ENCODE measurements around the gene CRTAC1. TPM values are rescaled to one million over a fixed set of nuclear protein-coding genes. Genes with fewer than 3 reads are reported as not detected.

The CRTAC1 gene
- total RNA-seq, 4 donors from 2014 or later: 4.0 to 8.7 (median 5.0) TPM

- intact Hi-C loops (cut with DNase I): no loop called here
- WGBS: 86% methylated on average over 11 of the region's 13 CpGs
- DNase-seq (ENCODE audit: extremely low spot score): no peak
- no peaks in the 10 kb centered on the region for H3K9me3 ChIP-seq
- peaks cover 0 to 53% (median 0%) of the 10 kb centered on the region in 4 donors for H3K27me3 ChIP-seq
- H3K4me1 ChIP-seq: peaks cover 0 to 3% (median 0%) of the 10 kb centered on the region in 4 donors
- H3K27ac ChIP-seq (replicated peaks in 1 of 4): no peak overlapping the region
- no peak for TF ChIP-seq EP300 (IDR thresholded peaks at IDR 0.05)
- TF ChIP-seq POLR2A (IDR thresholded peaks at IDR 0.05; ENCODE audit: low read depth): no peak
- TF ChIP-seq, protein P1, sequence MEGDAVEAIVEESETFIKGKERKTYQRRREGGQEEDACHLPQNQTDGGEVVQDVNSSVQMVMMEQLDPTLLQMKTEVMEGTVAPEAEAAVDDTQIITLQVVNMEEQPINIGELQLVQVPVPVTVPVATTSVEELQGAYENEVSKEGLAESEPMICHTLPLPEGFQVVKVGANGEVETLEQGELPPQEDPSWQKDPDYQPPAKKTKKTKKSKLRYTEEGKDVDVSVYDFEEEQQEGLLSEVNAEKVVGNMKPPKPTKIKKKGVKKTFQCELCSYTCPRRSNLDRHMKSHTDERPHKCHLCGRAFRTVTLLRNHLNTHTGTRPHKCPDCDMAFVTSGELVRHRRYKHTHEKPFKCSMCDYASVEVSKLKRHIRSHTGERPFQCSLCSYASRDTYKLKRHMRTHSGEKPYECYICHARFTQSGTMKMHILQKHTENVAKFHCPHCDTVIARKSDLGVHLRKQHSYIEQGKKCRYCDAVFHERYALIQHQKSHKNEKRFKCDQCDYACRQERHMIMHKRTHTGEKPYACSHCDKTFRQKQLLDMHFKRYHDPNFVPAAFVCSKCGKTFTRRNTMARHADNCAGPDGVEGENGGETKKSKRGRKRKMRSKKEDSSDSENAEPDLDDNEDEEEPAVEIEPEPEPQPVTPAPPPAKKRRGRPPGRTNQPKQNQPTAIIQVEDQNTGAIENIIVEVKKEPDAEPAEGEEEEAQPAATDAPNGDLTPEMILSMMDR (IDR thresholded peaks at IDR 0.05): no peak
- no peak for TF ChIP-seq POLR2AphosphoS5 (IDR thresholded peaks at IDR 0.05)
- no peaks in the 10 kb centered on the region for H3K36me3 ChIP-seq
- no peak overlapping the region for H3K4me3 ChIP-seq
Observed at GRCh38 chr10:97895084-97895483, 135.3 kb downstream of the CRTAC1 start.

GRCh38 chr10:97894092-97894491 lies 136.3 kb downstream of the CRTAC1 start:
- no peak for DNase-seq (ENCODE audit: extremely low spot score)
- no peaks in the 10 kb centered on the region for H3K36me3 ChIP-seq

GRCh38 chr10:97892939-97893338 lies 137.5 kb downstream of the CRTAC1 start:
- Histone ChIP-seq H3K9me3 (no peaks in the 10 kb centered on the region), H3K27ac (replicated peaks in 1 of 4) (no peak overlapping the region), H3K4me1 (peaks cover 0 to 8% (median 2%) of the 10 kb centered on the region in 4 donors), H3K36me3 (no peaks in the 10 kb centered on the region), H3K27me3 (peaks cover 0 to 55% (median 0%) of the 10 kb centered on the region in 4 donors), H3K4me3 (no peak overlapping the region)
- intact Hi-C loops (cut with DNase I): no loop called here
- TF ChIP-seq, protein P1 (IDR thresholded peaks at IDR 0.05): no peak
- TF ChIP-seq POLR2AphosphoS5 (IDR thresholded peaks at IDR 0.05): no peak
- no peak for TF ChIP-seq POLR2A (IDR thresholded peaks at IDR 0.05; ENCODE audit: low read depth)
- TF ChIP-seq EP300 (IDR thresholded peaks at IDR 0.05): no peak
- WGBS: 84% methylated on average over 2 of the region's 2 CpGs
- no peak for DNase-seq (ENCODE audit: extremely low spot score)

More at GRCh38 chr10:97894092-97894491, 136.3 kb downstream of the CRTAC1 start:
- WGBS: 68% methylated on average over 3 of the region's 3 CpGs
- peaks cover 0 to 6% (median 2%) of the 10 kb centered on the region in 4 donors for H3K4me1 ChIP-seq
- TF ChIP-seq, protein P1 (IDR thresholded peaks at IDR 0.05): no peak
- TF ChIP-seq EP300 (IDR thresholded peaks at IDR 0.05) (no peak), POLR2A (IDR thresholded peaks at IDR 0.05; ENCODE audit: low read depth) (no peak), POLR2AphosphoS5 (IDR thresholded peaks at IDR 0.05) (no peak)
- H3K4me3 ChIP-seq: no peak overlapping the region
- intact Hi-C loops (cut with DNase I): no loop called here
- H3K9me3 ChIP-seq: no peaks in the 10 kb centered on the region
- peaks cover 0 to 50% (median 0%) of the 10 kb centered on the region in 4 donors for H3K27me3 ChIP-seq
- no peak overlapping the region for H3K27ac ChIP-seq (replicated peaks in 1 of 4)

DNA sequence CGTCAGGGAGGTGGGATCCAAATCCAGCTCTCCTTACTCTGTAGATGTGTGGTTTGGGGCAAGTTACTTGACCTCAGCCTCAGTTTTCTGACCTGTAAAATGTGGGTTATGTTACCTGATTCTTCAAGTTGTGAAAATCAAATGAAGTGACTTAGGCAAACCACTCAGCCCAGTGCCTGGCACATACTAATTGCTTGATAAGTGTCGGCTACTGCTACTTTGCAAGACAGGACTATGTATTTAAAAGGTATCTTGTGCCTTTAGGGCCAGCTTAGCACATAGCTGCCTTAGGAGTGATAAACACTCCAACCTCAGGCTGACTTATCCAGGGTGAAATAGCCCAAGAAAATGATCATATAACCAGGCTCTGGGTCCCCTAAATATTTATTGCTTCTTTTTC lies 137.9 kb downstream of the CRTAC1 start:
- peaks cover 0 to 8% (median 2%) of the 10 kb centered on the region in 4 donors for H3K4me1 ChIP-seq
- TF ChIP-seq POLR2A (IDR thresholded peaks at IDR 0.05; ENCODE audit: low read depth) (no peak), POLR2AphosphoS5 (IDR thresholded peaks at IDR 0.05) (no peak), EP300 (IDR thresholded peaks at IDR 0.05) (no peak)
- TF ChIP-seq, protein P1 (IDR thresholded peaks at IDR 0.05): no peak
- no peaks in the 10 kb centered on the region for H3K36me3 ChIP-seq
- no peak overlapping the region for H3K4me3 ChIP-seq
- 100% methylated on average over 2 of the region's 2 CpGs for WGBS
- intact Hi-C loops (cut with DNase I): no loop called here
- H3K9me3 ChIP-seq: no peaks in the 10 kb centered on the region
- H3K27me3 ChIP-seq: peaks cover 0 to 55% (median 0%) of the 10 kb centered on the region in 4 donors
- no peak for DNase-seq (ENCODE audit: extremely low spot score)
- H3K27ac ChIP-seq (replicated peaks in 1 of 4): no peak overlapping the region
